Measurements from ENCODE around the gene RMDN3. TPM values are rescaled to one million over a fixed set of nuclear protein-coding genes. Genes with fewer than 3 reads are reported as not detected.
A peak's percentile ranks its signal among the peaks of the same experiment; 100 is the strongest.

The RMDN3 gene
- total RNA-seq, 1 donor from 2014 or later = 20.6 TPM

DNA sequence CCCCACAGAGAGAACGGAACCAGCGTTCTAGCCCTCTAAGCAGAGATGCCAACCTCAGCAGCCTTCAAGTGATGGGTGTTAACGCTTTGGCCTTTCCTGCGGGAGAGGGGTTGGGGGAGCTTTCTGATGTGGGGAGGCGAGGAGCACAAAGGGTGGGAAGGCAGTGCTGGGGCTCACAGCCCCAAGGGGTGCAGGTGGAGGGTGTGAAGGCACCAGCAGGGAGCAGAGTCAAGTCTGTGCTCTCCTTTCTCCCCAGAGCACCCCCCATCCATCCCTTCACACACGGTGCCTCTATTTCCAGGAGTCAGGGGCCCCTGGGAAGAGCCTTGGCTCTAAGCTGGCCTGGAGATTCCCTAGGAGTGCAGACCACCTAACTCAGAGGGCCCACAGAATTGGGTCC is 18.8 kb upstream of the RMDN3 start:
- no peak for DNase-seq (ENCODE audit: low read depth)
- TF ChIP-seq CTCF (conservative IDR thresholded peaks at IDR 0.05; ENCODE audit: low read depth, low read length) = no peak

GRCh38 chr15:40773496-40773895 is 18.4 kb upstream of the RMDN3 start:
- no peak for DNase-seq (ENCODE audit: low read depth)
- H3K4me3 ChIP-seq (ENCODE audit: low read depth, low read length) = no peak overlapping the region
- no peak for TF ChIP-seq CTCF (conservative IDR thresholded peaks at IDR 0.05; ENCODE audit: low read depth, low read length)

More for the DNA sequence above, 18.8 kb upstream of the RMDN3 start:
- no peak overlapping the region for H3K4me3 ChIP-seq (ENCODE audit: low read depth, low read length)

- no peak for DNase-seq (ENCODE audit: low read depth)
- H3K4me3 ChIP-seq (ENCODE audit: low read depth, low read length) = no peak overlapping the region
- TF ChIP-seq CTCF (conservative IDR thresholded peaks at IDR 0.05; ENCODE audit: low read depth, low read length) = no peak
Observed at GRCh38 chr15:40772014-40772413, 17.0 kb upstream of the RMDN3 start.

DNA sequence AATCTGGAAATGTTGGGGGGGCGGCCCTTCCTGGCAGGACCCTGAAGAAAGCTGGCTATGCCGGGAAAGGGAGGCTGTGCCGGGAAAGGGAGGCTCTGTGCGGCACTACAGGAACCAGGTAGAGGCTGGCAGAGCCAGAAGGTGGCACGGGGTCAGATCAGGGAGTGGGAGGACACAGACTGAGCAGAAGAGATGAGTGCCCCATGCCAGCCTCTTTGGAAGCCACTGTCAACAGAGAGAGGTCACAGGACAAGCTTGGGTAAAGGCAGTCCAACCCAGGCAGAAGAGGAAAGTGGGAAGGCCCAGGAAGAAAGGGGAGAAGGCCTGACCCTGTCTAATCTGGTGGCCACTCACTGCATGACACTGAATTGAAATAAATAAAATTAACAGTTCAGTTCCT is 16.2 kb upstream of the RMDN3 start:
- TF ChIP-seq CTCF (conservative IDR thresholded peaks at IDR 0.05; ENCODE audit: low read depth, low read length) = no peak
- H3K4me3 ChIP-seq (ENCODE audit: low read depth, low read length) = no peak overlapping the region
- no peak for DNase-seq (ENCODE audit: low read depth)

GRCh38 chr15:40770147-40770721 is 15.2 kb upstream of the RMDN3 start:
- TF ChIP-seq CTCF (conservative IDR thresholded peaks at IDR 0.05; ENCODE audit: low read depth, low read length) = no peak
- H3K4me3 ChIP-seq (ENCODE audit: low read depth, low read length) = peak overlapping the region; percentile 1
- no peak for DNase-seq (ENCODE audit: low read depth)

DNA sequence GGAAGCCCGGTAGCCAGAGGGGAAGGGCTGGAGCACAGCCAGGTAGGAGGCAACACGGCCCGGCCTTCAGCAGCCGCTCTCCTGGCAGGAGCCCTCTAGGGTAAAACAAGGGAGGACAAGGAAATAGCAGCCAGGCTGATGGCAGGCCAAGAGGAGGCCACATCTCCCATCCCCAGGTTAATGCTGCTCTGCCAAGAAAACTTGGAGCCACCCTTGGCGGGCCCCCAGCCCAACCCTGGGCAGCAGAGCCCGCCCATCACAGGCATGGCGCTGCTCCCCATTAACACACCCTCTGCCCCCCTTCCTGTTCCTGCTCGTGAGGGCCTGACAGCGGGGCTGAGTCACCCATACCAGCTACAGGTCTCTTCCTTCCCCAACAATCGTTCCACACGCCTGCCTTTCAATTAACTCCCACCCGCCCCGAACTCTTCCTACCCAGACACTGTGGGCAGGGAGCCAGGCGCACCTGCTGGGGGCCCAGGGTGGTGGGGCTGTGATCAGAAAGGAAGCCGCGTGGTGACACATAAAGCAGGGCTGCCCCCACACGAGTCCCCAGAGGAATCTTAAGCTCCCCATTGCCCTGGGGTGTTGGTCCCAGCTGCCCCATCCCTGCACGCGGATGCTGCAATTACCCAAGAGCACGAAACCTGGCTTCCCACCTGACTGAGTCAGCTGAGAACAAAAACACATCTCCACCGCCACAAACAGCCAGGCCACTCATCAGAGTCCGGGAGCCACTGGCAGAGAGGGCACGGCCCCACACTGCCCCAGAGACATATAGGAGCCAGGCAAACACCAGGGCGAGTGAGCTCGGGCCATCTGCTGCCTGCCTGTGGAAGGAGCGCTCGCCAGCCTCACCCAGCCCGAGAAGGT is 14.5 kb upstream of the RMDN3 start, which contains the start of gene C15orf62:
C15orf62 (plus strand) TSS at position 707 of the 873 bp plus-strand sequence. CDS start 516 bp downstream, outside the sequence.
- H3K4me3 ChIP-seq (ENCODE audit: low read depth, low read length) = peak within 1 kb of the TSS; percentile 1
- DNase-seq (ENCODE audit: low read depth) = no peak
- peak; percentile 5 for TF ChIP-seq CTCF (conservative IDR thresholded peaks at IDR 0.05; ENCODE audit: low read depth, low read length)

All from epithelial cell of proximal tubule (primary cell).